Smooth muscle cell (in vitro differentiated cells): Measurements from ENCODE around the gene METRNL. TPM values are rescaled to one million over a fixed set of nuclear protein-coding genes. Genes with fewer than 3 reads are reported as not detected.
A peak's percentile ranks its signal among the peaks of the same experiment; 100 is the strongest.

Experiments used
- DNase-seq: peaks from one replicate; lab custom pipeline; 2025; ENCODE audit not compliant: unreplicated experiment; lab: John Stamatoyannopoulos, UW
- H2AFZ ChIP-seq: fragments of 200-600 bp; sonication (generic); 2 replicates; pipeline ENCODE4 v1.6.0; 2016; ENCODE audit warnings: antibody characterized with exemption, low read depth, mild to moderate bottlenecking
- H3F3A ChIP-seq: fragments of 200-600 bp; sonication (generic); 2 replicates; pipeline ENCODE4 v1.6.0; 2017; ENCODE audit warnings: antibody characterized with exemption, low read depth
- H3K27ac ChIP-seq: fragments of 200-600 bp; sonication (generic); 2 replicates; pipeline ENCODE4 v1.5.1; 2016; ENCODE audit warnings: low read depth, mild to moderate bottlenecking
- H3K27me3 ChIP-seq: fragments of 200-600 bp; sonication (generic); 2 replicates; pipeline ENCODE4 v1.6.1; 2016; ENCODE audit warnings: low read depth, mild to moderate bottlenecking
- H3K36me3 ChIP-seq: fragments of 200-600 bp; sonication (generic); 2 replicates; pipeline ENCODE4 v1.5.1; 2016; ENCODE audit warnings: low read depth
- H3K4me1 ChIP-seq: fragments of 200-600 bp; sonication (generic); 2 replicates; pipeline ENCODE4 v1.5.1; 2016; ENCODE audit warnings: low read depth
- H3K4me2 ChIP-seq: fragments of 200-600 bp; sonication (generic); 2 replicates; pipeline ENCODE4 v1.6.0; 2016; ENCODE audit warnings: mild to moderate bottlenecking
- H3K4me3 ChIP-seq: fragments of 200-600 bp; sonication (generic); 2 replicates; pipeline ENCODE4 v1.5.1; 2016; ENCODE audit warnings: mild to moderate bottlenecking
- H3K79me2 ChIP-seq: fragments of 200-600 bp; sonication (generic); 2 replicates; pipeline ENCODE4 v1.6.0; 2016; ENCODE audit warnings: low read depth, mild to moderate bottlenecking
- H3K9ac ChIP-seq: fragments of 200-600 bp; sonication (generic); 2 replicates; pipeline ENCODE4 v1.6.0; 2016; ENCODE audit warnings: low read depth
- H3K9me3 ChIP-seq: fragments of 200-600 bp; sonication (generic); replicated peaks from 2 replicates; pipeline ENCODE4 v1.5.1; 2016; ENCODE audit warnings: low read depth
- H4K20me1 ChIP-seq: fragments of 200-600 bp; sonication (generic); 2 replicates; pipeline ENCODE4 v1.6.0; 2016; ENCODE audit warnings: low read depth
- WGBS: methylation state at CpG from one replicate; pipeline ENCODE4 v1.1.7; 2016; ENCODE audit warnings: low lambda C conversion rate; 5-methylcytosine and 5-hydroxymethylcytosine counted together
- polyA plus RNA-seq: library from polyadenylated mRNA; unstranded; fragments of >200 nt; fragmentation: Nextera tagmentation; extraction: Ambion mirVana; gene quantifications from 2 replicates; pipeline ENCODE4 v1.2.1, GENCODE V29; 2016
- total RNA-seq: library from RNA; depleted of rRNA; stranded (reverse); fragments of >200 nt; gene quantifications from 2 replicates; pipeline ENCODE4 v1.2.3, GENCODE V29; 2014
- TF ChIP-seq, protein P1 (sequence below): fragments of 200-600 bp; sonication (generic); IDR thresholded peaks from 2 replicates; pipeline ENCODE4 v1.5.1; 2017; ENCODE audit warnings: borderline replicate concordance, mild to moderate bottlenecking, antibody characterized with exemption; ENCODE audit not compliant: insufficient read depth, poor library complexity, severe bottlenecking

Gene METRNL
- total and polyA plus RNA-seq, 2 experiments from 2014 or later = 55.6 to 98.1 TPM

DNA sequence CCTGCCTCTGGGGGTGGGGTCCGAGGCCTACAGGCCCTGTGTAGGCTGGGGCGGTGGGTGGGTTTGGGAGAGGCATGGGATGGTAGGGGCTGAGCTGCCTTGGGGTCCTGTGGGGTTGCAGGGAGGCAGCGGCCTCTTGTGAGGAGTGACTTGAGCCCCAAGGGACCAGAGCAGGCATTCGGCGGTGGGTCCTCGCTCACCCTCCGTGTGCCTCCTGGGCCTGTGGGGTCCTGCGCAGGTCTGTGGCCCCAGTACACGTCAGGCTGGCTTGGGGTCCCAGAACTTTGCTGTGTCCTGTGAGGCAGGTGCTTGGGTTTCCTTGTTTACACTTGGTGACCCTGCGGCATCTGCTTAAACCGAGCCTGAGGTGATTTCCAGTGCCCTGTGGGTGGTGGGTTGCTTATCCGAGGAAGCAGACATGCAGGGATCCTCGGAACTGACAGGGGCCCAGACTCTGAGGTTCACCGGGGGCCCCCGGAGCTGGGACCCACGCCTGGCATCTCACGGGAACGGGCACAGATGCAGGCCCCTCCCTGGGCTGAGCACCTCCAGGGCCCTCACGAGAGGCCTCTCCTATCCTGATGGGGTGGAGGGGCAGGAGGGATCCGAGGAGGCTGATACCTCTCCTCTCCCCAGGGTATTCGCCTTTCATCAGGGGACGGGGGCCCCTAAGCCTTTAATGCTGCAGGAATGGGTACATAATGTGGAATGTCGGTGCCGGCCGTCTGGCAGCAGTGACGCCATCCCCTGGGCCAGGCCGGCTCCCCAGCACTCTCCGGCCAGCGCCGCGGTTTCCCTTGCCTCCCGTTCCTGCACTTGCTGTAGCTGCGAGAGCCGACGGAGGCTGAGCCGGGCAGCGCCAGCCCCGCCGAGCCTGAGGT lies 7.7 kb downstream of the METRNL start:
- Histone ChIP-seq H3K9ac (peak overlapping the region; percentile 62), H3K4me3 (no peak overlapping the region), H3F3A (peaks cover 29% of the 10 kb centered on the region), H3K27ac (peak overlapping the region; percentile 93), H3K27me3 (no peaks in the 10 kb centered on the region), H3K9me3 (no peaks in the 10 kb centered on the region), H2AFZ (no peak overlapping the region), H3K4me1 (peaks cover 15% of the 10 kb centered on the region), H3K36me3 (no peaks in the 10 kb centered on the region), H3K79me2 (peaks cover 83% of the 10 kb centered on the region), H4K20me1 (peaks cover 96% of the 10 kb centered on the region), H3K4me2 (peak overlapping the region; percentile 74)
- DNase-seq = no peak
- WGBS = 66% methylated on average over 39 of the region's 39 CpGs
- TF ChIP-seq, protein P1, sequence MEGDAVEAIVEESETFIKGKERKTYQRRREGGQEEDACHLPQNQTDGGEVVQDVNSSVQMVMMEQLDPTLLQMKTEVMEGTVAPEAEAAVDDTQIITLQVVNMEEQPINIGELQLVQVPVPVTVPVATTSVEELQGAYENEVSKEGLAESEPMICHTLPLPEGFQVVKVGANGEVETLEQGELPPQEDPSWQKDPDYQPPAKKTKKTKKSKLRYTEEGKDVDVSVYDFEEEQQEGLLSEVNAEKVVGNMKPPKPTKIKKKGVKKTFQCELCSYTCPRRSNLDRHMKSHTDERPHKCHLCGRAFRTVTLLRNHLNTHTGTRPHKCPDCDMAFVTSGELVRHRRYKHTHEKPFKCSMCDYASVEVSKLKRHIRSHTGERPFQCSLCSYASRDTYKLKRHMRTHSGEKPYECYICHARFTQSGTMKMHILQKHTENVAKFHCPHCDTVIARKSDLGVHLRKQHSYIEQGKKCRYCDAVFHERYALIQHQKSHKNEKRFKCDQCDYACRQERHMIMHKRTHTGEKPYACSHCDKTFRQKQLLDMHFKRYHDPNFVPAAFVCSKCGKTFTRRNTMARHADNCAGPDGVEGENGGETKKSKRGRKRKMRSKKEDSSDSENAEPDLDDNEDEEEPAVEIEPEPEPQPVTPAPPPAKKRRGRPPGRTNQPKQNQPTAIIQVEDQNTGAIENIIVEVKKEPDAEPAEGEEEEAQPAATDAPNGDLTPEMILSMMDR = no peak

DNA sequence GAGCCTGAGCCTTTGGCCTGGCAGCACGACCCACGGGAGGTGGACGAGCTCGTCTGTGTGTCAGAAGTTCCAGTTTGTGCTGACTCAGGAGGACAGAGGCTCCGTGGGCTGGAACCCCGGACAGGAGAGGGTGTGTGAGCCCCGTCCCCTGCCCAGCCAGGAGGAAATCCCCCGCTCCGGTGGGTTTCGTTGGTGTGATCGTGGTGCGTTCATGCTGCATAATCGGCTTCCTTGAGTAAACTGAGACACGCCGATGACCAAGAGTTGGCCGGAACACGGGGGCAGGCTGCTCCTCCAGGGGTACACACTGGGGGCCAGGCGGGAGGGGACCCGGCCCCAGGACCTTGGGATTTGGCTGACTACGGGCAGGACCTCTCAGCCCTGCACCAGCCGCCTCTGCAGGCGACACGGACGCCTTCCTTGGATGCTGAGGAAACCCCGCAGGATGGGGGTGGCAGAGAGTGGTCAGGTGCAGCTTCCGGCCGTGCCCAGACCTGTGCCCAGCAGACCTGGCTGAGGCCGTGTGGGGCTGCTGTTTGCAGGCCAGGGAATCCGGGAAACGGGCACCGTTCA lies 8.5 kb downstream of the METRNL start:
- Histone ChIP-seq H3K4me3 (no peak overlapping the region), H3K9me3 (no peaks in the 10 kb centered on the region), H2AFZ (no peak overlapping the region), H3F3A (peaks cover 22% of the 10 kb centered on the region), H3K4me1 (peaks cover 15% of the 10 kb centered on the region), H3K9ac (peak overlapping the region; percentile 34), H3K79me2 (peaks cover 82% of the 10 kb centered on the region), H3K36me3 (no peaks in the 10 kb centered on the region), H4K20me1 (peaks cover 96% of the 10 kb centered on the region), H3K27me3 (no peaks in the 10 kb centered on the region), H3K27ac (peak overlapping the region; percentile 93), H3K4me2 (peak overlapping the region; percentile 74)
- no peak for DNase-seq
- 87% methylated on average over 31 of the region's 31 CpGs for WGBS
- TF ChIP-seq, protein P1 = no peak

DNA sequence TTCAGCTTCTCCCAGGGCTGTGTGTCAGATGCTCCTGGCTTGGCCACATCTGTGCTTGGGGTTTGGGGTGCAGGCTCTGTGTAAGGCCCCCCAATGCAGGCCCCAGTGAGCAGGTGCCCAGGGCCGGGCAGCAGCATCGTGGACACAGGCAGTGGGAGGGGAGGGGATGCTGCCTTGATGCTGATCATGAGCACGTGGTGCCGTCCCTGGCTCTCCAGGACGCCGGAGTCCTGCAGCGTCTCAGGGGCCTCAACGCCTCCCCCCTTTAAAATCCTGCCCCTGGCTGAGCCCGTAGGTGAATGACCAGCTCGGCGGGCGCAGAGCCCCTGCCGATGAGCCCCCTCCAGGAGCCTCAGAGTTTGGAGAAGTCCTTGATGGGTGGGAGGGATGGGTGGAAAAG lies 9.0 kb downstream of the METRNL start:
- H3K27me3 ChIP-seq = no peaks in the 10 kb centered on the region
- no peak overlapping the region for H3K4me2 ChIP-seq
- no peak for DNase-seq
- H4K20me1 ChIP-seq = peaks cover 96% of the 10 kb centered on the region
- TF ChIP-seq, protein P1 = no peak
- H2AFZ ChIP-seq = no peak overlapping the region
- H3K9ac ChIP-seq = no peak overlapping the region
- no peak overlapping the region for H3K27ac ChIP-seq
- peaks cover 15% of the 10 kb centered on the region for H3K4me1 ChIP-seq
- peaks cover 19% of the 10 kb centered on the region for H3F3A ChIP-seq
- no peak overlapping the region for H3K4me3 ChIP-seq
- H3K36me3 ChIP-seq = no peaks in the 10 kb centered on the region
- H3K79me2 ChIP-seq = peaks cover 88% of the 10 kb centered on the region
- H3K9me3 ChIP-seq = no peaks in the 10 kb centered on the region
- WGBS = 91% methylated on average over 13 of the region's 13 CpGs
